ENCODE data around the gene HHAT.
"Not testable (repeated sequence)": the region's sequence is repeated elsewhere in the genome, so short reads cannot be mapped to it uniquely, and the experiment has no call there.

HHAT gene

GRCh38 chr1:210400043-210400840 lies 71.5 kb downstream of the HHAT start:
- DNase-seq: peak; percentile 49

DNA sequence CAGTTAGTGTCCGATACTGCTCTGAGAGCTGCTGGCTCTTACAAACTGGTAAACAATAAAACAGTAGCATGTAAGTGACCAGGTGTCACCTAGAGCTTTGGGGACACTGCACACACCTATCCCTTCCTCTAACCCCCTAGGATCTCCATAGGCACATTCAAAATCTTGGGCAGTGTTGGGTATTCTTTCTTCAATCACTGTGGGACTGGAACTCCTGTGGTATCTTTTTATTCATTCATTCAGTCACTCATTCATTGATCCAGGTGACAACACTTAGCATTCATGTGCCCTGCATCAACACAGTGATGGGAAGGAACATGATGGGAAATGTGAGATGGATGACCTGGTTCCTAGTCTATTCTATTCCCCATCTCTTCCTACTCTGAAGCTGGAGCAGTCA lies 73.9 kb downstream of the HHAT start:
- no peak for DNase-seq

DNA sequence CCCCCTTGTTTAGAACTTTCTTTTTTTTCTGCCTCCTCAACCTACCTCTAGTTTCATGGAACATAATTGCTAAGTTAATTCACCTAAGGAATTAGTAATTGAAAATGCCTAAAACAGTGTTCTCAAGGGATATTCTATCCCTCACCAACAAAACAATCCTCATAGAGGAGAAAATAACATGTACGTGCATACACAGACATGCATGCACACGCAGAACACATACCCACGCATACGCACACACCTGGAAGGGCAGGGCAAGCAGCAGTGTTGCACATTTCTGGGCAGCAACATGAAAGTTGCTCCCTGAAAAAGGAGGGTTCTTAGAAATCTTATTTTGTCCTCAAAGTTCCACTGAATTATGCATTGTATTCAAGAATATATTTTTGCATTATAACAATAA lies 76.6 kb downstream of the HHAT start:
- no peak for DNase-seq

DNA sequence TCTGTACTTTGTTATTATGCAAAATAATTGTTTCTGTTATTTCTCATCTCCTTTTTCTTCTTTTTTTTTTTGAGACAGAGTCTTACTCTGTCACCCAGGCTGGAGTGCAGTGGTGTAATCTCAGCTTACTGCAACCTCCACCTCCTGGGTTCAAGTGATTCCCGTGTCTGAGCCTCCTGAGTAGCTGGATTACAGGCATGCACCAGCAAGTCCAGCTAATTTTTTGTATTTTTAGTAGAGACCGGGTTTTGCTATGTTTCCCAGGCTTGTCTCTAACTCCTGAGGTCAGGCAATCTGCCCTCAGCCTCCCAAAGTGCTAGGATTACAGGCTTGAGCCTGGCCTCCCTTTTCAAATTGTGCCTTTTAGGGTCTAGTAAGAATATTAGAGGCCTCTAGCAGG lies 77.6 kb downstream of the HHAT start:
- not testable (repeated sequence) for DNase-seq

GRCh38 chr1:210407207-210407886 lies 78.6 kb downstream of the HHAT start:
- DNase-seq: peak; percentile 64

GRCh38 chr1:210407887-210408252 lies 79.2 kb downstream of the HHAT start:
- DNase-seq: no peak

DNA sequence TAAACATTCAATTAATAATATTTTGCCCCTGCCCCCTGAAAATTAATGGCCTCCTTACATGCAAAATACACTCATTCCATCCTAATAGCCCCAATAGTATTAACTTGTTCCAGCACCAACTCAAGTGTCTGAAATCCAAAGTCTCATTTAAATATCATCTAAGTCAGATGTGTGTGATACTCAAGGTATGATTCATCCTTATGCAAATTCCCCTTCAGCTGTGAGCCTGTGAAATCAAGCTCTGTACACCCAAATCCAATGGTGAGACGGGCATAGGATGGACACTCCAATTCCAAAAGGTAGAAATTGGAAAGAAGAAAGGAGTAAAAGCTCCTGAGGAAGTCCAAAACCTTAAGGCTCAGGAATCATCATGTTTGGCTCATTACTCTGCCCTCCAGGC lies 83.5 kb downstream of the HHAT start:
- DNase-seq: no peak

DNA sequence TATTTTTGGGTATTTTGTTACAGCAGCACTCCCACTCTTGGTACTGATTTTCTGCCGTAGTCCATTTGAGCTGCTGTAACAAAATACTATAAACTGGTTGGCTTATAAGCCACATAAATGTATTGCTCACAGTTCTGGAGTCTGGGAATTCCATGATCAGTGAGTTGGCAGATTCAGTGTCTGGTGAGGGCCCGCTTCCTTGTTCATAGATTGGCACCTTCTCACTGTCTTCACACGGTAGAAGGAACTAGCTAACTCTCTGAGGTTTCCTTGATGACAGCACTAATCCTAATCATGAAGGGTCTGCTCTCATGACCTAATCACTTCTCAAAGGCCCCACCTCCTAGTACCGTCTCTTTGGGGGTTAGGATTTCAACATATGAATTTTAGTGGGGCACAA lies 85.2 kb downstream of the HHAT start:
- DNase-seq: no peak

DNA sequence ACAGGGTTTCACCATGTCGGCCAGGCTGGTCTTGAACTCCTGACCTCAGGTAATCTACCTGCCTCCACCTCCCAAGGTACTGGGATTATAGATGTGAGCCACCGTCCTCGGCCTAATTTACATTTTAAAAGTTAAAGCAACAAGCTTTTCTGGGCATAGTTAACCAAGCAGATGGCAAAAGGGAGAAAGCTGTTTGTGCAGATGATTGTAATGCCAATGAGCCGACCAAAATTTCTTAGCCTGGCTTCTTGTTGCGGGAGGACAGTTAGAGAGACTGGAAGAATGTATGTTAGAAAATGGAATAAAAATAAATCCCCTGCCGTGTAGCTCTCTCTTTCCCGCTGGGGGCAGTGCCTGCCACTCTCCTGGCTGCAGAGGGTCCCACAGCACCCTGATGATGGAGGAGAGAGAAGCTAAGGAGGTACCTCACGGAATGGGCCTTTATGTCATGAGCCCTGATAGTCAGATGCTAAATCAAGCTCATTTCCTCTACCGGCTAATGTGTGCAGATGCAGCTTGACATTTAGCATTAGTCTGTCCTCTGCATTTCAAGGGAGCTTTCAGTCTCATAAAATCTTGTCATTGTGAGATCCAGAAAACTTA lies 87.2 kb downstream of the HHAT start:
- no peak for DNase-seq

- DNase-seq: no peak
Measured at GRCh38 chr1:210416681-210417080, 88.0 kb downstream of the HHAT start.

- no peak for DNase-seq
Measured at GRCh38 chr1:210417881-210418280, 89.2 kb downstream of the HHAT start.

- no peak for DNase-seq
Measured at GRCh38 chr1:210418863-210419650, 90.4 kb downstream of the HHAT start.

- DNase-seq: not testable (repeated sequence)
Measured at GRCh38 chr1:210426696-210427095, 98.0 kb downstream of the HHAT start.

DNA sequence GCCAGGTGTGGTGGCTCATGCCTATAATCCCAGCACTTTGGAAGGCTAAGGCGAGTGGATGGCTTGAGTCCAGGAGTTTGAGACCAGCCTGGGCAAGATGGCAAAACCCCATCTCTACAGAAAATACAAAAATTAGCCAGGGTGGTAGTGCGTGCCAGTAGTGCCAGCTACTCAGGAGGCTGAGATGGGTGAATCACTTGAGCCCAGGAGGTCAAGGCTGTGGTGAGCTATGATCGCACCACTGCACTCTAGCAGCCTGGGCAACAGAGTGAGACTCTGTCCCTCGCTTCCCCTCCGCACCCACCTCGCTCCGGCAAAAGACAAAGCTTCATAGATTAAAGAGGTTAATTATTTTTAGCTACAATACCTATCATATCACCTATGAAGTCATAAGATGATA lies 100.0 kb downstream of the HHAT start:
- DNase-seq: no peak

- no peak for DNase-seq
Measured at GRCh38 chr1:210434223-210434622, 105.5 kb downstream of the HHAT start.

DNA sequence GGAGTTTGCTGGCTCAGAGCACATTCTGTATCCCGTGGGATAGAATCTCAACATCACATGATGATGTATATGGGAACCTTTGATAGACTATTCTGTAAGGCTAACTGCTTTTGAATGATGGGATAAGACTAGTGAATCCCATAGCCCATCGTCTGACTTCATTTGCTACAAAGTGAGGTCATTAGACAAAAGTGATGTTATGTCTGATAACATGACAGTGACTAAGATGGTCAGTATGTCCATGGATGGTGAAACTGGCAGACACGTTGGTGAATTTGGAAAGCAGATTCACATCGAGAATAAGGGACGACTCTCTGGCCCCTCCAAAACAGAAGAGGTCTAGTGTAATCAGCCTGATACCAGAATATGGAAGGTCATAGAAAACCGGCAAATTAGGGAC lies 108.4 kb downstream of the HHAT start:
- DNase-seq: no peak

- no peak for DNase-seq
Measured at GRCh38 chr1:210437781-210438180, 109.1 kb downstream of the HHAT start.

GRCh38 chr1:210438928-210439841 lies 110.5 kb downstream of the HHAT start:
- no peak for DNase-seq

DNA sequence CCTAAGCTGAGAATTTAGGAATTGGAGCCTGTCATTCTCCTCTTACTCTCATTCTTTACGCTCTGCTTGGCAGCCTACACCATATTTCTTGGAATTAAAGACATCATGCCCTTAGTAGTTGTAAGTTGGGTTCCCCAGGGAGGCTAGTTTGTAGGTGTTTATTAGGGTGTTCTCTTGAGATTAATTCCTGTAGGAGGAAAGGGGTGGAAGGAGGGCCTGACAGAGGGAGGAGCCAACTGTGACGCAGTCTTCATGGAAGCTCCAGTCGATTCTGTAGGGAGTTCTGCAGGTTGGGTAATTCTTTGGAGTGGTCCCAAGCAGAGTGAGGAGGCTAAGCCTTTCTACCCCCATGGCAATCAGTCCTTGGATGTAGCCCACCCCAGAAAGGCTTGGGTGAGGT lies 111.4 kb downstream of the HHAT start:
- DNase-seq: no peak

GRCh38 chr1:210441028-210441427 lies 112.3 kb downstream of the HHAT start:
- DNase-seq: no peak

GRCh38 chr1:210445485-210445884 lies 116.8 kb downstream of the HHAT start:
- DNase-seq: no peak

DNA sequence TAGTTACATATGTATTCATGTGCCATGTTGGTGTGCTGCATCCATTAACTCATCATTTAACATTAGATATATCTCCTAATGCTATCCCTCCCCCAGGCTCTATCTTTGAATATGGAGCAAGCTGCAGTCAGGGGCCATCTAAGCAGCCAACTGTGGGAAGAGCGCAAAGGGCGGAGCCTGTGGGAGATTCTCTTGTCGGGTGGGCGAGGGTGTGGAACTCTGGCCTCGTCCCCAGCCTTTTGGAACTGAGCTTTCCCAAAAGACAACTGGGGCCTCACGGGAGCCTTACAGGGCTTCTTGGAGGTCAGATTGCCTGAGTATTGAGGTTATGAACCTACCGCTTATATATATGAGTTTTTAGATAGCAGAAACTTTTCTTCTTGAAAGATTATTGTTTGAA lies 117.2 kb downstream of the HHAT start:
- no peak for DNase-seq

All from CD4-positive, alpha-beta T cell treated with Interleukin-12 subunit alpha and Interleukin-12 subunit beta, for 1 hour (primary cell).